Mesenchymal stem cell (in vitro differentiated cells and primary cell): ENCODE results near the gene PIK3IP1.

Source experiments
- DNase-seq: peaks from one replicate; pipeline ENCODE4 v3.0.0-alpha.2; 2013
- H2AFZ ChIP-seq: one replicate; pipeline ENCODE4 v1.6.1; 2013; ENCODE audit warnings: low read depth, mild to moderate bottlenecking, control low read depth, inconsistent platforms, low read length, moderate library complexity
- H2AK5ac ChIP-seq: 2 replicates; pipeline ENCODE4 v1.6.1; 2013; ENCODE audit warnings: low read length, moderate library complexity, mild to moderate bottlenecking, inconsistent platforms; ENCODE audit not compliant: severe bottlenecking
- H2BK120ac ChIP-seq: one replicate; pipeline ENCODE4 v1.6.1; 2013; ENCODE audit warnings: low read depth, mild to moderate bottlenecking, inconsistent platforms, low read length, moderate library complexity
- H2BK12ac ChIP-seq, 2 experiments: one replicate each; pipeline ENCODE4 v1.6.1; 2013; ENCODE audit warnings: inconsistent platforms in 2 of 2, low read length in 2 of 2, mild to moderate bottlenecking in 2 of 2, moderate library complexity in 2 of 2, control low read depth in 1 of 2
- H2BK15ac ChIP-seq: one replicate; pipeline ENCODE4 v1.6.1; 2013; ENCODE audit warnings: mild to moderate bottlenecking, low read depth, inconsistent platforms; ENCODE audit not compliant: poor library complexity, severe bottlenecking
- H2BK5ac ChIP-seq: 2 replicates; pipeline ENCODE4 v1.6.1; 2013; ENCODE audit warnings: low read depth, mild to moderate bottlenecking, low read length, control low read depth, inconsistent platforms; ENCODE audit not compliant: poor library complexity, severe bottlenecking
- H3K14ac ChIP-seq, 2 experiments: one replicate each; pipeline ENCODE4 v1.6.1; 2013; ENCODE audit warnings: inconsistent platforms in 2 of 2, low read length in 2 of 2, control low read depth in 1 of 2, mild to moderate bottlenecking in 1 of 2, moderate library complexity in 1 of 2
- H3K18ac ChIP-seq, 2 experiments: one replicate each; pipeline ENCODE4 v1.6.1; 2013; ENCODE audit warnings: inconsistent platforms in 2 of 2, low read length in 2 of 2, control low read depth in 1 of 2, low read depth in 1 of 2, mild to moderate bottlenecking in 1 of 2
- H3K23ac ChIP-seq, 2 experiments: one replicate each; pipeline ENCODE4 v1.6.1; 2013; ENCODE audit warnings: inconsistent platforms in 2 of 2, low read length in 2 of 2, mild to moderate bottlenecking in 2 of 2, moderate library complexity in 2 of 2, control low read depth in 1 of 2
- H3K27ac ChIP-seq: 2 replicates; pipeline ENCODE4 v1.5.1; 2013; ENCODE audit warnings: mild to moderate bottlenecking, moderate library complexity, low read length, control low read depth, inconsistent platforms; ENCODE audit not compliant: poor library complexity, severe bottlenecking
- H3K27me3 ChIP-seq, 2 experiments: 2 replicates each; pipeline versions ENCODE4 v1.6.1 to v1.7.0; 2013; ENCODE audit warnings: low read length in 2 of 2, mild to moderate bottlenecking in 2 of 2, moderate library complexity in 2 of 2, control low read depth in 1 of 2, inconsistent platforms in 1 of 2; ENCODE audit not compliant: control insufficient read depth in 1 of 2, insufficient read depth in 1 of 2
- H3K36me3 ChIP-seq, 2 experiments: 2 replicates each; pipeline versions ENCODE4 v1.6.1 to v1.7.0; 2013; ENCODE audit warnings: low read length in 2 of 2, control low read depth in 1 of 2, inconsistent platforms in 1 of 2, low read depth in 1 of 2, mild to moderate bottlenecking in 1 of 2; ENCODE audit not compliant: insufficient read depth in 2 of 2, control insufficient read depth in 1 of 2
- H3K4ac ChIP-seq, 2 experiments: one replicate each; pipeline ENCODE4 v1.6.1; 2013; ENCODE audit warnings: inconsistent platforms in 2 of 2, low read length in 2 of 2, mild to moderate bottlenecking in 2 of 2, moderate library complexity in 2 of 2, control low read depth in 1 of 2, low read depth in 1 of 2
- H3K4me1 ChIP-seq: 2 replicates; pipeline ENCODE4 v1.6.1; 2013; ENCODE audit warnings: low read depth, low read length, control low read depth; ENCODE audit not compliant: control insufficient read depth, insufficient read depth
- H3K4me2 ChIP-seq: 2 replicates; pipeline ENCODE4 v1.6.1; 2013; ENCODE audit warnings: low read length, mild to moderate bottlenecking, inconsistent platforms; ENCODE audit not compliant: poor library complexity, severe bottlenecking
- H3K4me3 ChIP-seq, 2 experiments: 2 replicates each; pipeline versions ENCODE4 v1.5.1 to v1.7.0; 2013; ENCODE audit warnings: low read length in 2 of 2, mild to moderate bottlenecking in 2 of 2, control low read depth in 1 of 2, low read depth in 1 of 2; ENCODE audit not compliant: insufficient read depth in 1 of 2
- H3K79me1 ChIP-seq: replicated peaks from 2 replicates; pipeline ENCODE4 v1.6.1; 2013; ENCODE audit warnings: mild to moderate bottlenecking, control low read depth, low read length, inconsistent platforms; ENCODE audit not compliant: poor library complexity, severe bottlenecking
- H3K9ac ChIP-seq: 2 replicates; pipeline ENCODE4 v1.7.0; 2013; ENCODE audit warnings: mild to moderate bottlenecking, low read length, moderate library complexity
- H3K9me3 ChIP-seq: 2 replicates; pipeline ENCODE4 v1.7.0; 2013; ENCODE audit warnings: mild to moderate bottlenecking, low read length; ENCODE audit not compliant: control insufficient read depth
- H4K8ac ChIP-seq: one replicate; pipeline ENCODE4 v1.6.1; 2013; ENCODE audit warnings: inconsistent platforms, mild to moderate bottlenecking, low read length, moderate library complexity
- H4K91ac ChIP-seq: one replicate; pipeline ENCODE4 v1.6.1; 2013; ENCODE audit warnings: mild to moderate bottlenecking, low read length, inconsistent platforms
- WGBS: methylation state at CpG from one replicate; pipeline ENCODE4 v1.1.7; 2013; ENCODE audit warnings: mixed read lengths; 5-methylcytosine and 5-hydroxymethylcytosine counted together

The PIK3IP1 gene

DNA sequence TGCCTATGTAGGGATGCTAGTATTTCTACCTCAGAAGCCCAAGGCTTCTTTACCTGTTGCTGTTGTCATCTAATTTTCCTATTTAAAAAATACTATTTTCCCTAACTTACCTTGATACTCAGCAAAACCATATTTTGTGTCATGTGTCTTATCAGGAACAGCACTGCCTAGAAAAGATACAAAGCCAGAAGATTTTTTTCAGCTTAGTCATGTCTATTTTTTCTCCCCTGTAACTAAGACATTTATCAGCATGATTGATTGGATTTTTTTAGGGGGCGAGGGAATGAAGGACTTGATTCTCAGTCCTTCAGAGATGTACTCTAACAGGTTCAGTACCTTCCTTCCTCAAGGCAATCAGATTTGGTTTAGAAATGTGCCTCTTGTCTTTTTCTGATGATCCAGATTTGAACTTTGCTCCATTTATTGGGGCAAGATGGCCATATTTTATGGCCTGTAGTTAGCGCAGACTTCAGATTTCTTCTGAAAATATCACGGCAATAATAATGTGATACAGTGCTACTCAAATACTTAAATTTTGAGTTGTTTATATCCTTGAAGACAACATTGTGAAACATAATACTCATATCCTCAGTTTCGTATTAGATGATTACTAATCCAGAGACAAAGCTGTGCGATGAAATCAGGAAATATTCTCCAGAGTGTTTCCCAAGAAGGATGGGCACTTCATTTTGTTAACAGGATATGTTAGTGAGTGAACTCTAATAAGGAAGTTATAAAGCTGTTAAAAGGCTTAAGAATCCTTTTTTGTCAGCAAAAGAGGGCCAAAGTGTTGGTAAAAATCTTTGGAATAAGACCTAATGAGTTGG is 3.8 kb upstream of the PIK3IP1 start:
- Histone ChIP-seq H3K27me3 (no peaks in the 10 kb centered on the region), H3K4me1 (peaks cover 2% of the 10 kb centered on the region), H2AFZ (no peak overlapping the region), H2BK15ac (no peak overlapping the region), H3K4me3 (peak overlapping the region in 1 of 2 experiments; percentile 54), H3K9ac (peak overlapping the region; percentile 86), H3K9me3 (no peaks in the 10 kb centered on the region), H2BK12ac (no peak overlapping the region), H2BK5ac (no peak overlapping the region), H2BK120ac (no peak overlapping the region), H3K4me2 (no peak overlapping the region), H3K23ac (no peak overlapping the region), H3K18ac (no peak overlapping the region), H2AK5ac (no peak overlapping the region), H4K8ac (no peak overlapping the region), H4K91ac (no peak overlapping the region), H3K36me3 (no peaks in the 10 kb centered on the region), H3K14ac (no peak overlapping the region), H3K27ac (no peak overlapping the region), H3K4ac (no peak overlapping the region), H3K79me1 (no peaks in the 10 kb centered on the region)
- 56% methylated on average over 2 of the region's 5 CpGs for WGBS
- DNase-seq, result peak; percentile 51

DNA sequence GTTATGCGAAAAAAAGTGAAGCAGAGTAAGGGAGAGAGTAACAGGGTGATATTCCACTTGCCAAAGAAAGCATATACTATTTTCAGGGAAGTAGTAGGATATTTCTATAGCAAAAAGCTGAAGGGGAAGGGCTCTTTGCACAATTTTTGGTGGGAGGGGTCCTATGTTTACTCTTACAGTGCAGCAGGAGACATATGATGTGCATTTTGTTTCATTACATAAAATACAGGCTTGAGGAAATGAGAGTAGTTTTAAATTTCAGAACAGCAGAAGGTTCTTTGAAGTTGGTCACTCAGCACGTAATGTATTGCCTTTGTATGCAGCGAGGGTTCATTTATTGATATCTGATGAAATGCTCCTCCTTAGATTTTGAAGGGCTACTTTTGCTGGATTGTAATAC is 3.1 kb upstream of the PIK3IP1 start:
- Histone ChIP-seq H2AFZ (no peak overlapping the region), H3K27me3 (no peaks in the 10 kb centered on the region)
- no peak for DNase-seq

DNA sequence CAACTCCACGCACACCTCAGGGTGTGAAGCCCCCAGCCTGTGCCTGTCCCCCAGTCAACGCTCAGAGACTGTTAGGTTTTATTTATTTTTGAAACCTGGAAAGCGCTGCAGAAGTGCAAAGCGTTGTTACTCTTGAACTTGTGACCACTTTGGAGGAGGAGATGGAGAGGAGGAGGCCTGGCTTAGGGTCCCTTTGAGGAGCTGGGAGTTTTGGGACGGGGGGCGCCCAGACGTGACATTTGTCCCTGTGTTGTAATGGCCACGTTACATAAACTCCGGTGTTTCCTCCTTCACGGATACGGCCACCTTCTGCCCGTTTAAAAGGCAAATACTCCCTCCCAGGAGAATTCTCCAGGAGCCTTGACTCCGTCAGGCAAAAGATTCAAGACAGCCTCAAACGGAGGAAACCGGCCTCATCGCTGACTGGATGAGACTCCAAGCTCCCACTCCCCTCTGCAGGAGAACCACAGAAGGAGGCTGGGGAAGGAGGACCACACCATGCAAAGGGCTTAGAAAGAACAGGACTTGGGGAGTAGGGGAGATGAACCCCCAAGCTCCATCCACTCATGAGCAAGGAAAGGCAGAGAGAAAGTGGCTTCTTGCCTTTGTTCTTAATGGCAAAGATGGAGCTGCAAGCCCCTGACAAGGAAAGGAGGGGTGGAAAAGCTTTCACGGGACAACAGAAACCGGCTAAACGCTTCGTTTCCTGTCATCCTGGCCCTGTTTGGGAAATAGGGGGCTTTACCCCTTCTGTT is 630 bp downstream of the PIK3IP1 start:
- Histone ChIP-seq H3K23ac (peak overlapping the region in 1 of 2 experiments; percentile 77), H4K8ac (peak overlapping the region; percentile 55), H3K18ac (peak overlapping the region; percentile 65 to 89), H3K27me3 (no peaks in the 10 kb centered on the region), H2AFZ (no peak overlapping the region), H3K4me1 (peaks cover 8% of the 10 kb centered on the region), H3K14ac (peak overlapping the region; percentile 16 to 56), H3K4me2 (peak overlapping the region; percentile 98), H2AK5ac (no peak overlapping the region), H4K91ac (no peak overlapping the region), H3K4ac (peak overlapping the region in 1 of 2 experiments; percentile 80), H2BK15ac (no peak overlapping the region), H2BK12ac (peak overlapping the region; percentile 46 to 57), H3K27ac (peak overlapping the region; percentile 36), H3K79me1 (peaks cover 7% of the 10 kb centered on the region), H2BK5ac (no peak overlapping the region), H3K4me3 (peak overlapping the region; percentile 66 to 93), H3K9ac (peak overlapping the region; percentile 90), H3K36me3 (peaks cover 17 to 28% of the 10 kb centered on the region in 2 experiments), H2BK120ac (peak overlapping the region; percentile 71), H3K9me3 (no peaks in the 10 kb centered on the region)
- 3% methylated on average over 18 of the region's 20 CpGs for WGBS
- DNase-seq, result peak; percentile 66

More for the DNA sequence above, 3.1 kb upstream of the PIK3IP1 start:
- Histone ChIP-seq H2BK5ac (no peak overlapping the region), H4K91ac (no peak overlapping the region), H2BK15ac (no peak overlapping the region), H3K4me3 (peak overlapping the region in 1 of 2 experiments; percentile 54), H2BK120ac (no peak overlapping the region), H3K36me3 (no peaks in the 10 kb centered on the region), H3K23ac (no peak overlapping the region), H3K9ac (peak overlapping the region; percentile 86), H3K4ac (no peak overlapping the region), H3K4me2 (no peak overlapping the region), H4K8ac (no peak overlapping the region), H3K9me3 (no peaks in the 10 kb centered on the region), H2AK5ac (no peak overlapping the region), H3K27ac (no peak overlapping the region), H3K14ac (no peak overlapping the region), H2BK12ac (no peak overlapping the region), H3K18ac (no peak overlapping the region), H3K4me1 (peaks cover 3% of the 10 kb centered on the region), H3K79me1 (no peaks in the 10 kb centered on the region)
- WGBS, result 96% methylated on average over 3 of the region's 3 CpGs
